Measurements from ENCODE around the gene DNMT3A.
"Not testable (repeated sequence)": the region's sequence is repeated elsewhere in the genome, so short reads cannot be mapped to it uniquely, and the experiment has no call there.

DNMT3A gene

DNA sequence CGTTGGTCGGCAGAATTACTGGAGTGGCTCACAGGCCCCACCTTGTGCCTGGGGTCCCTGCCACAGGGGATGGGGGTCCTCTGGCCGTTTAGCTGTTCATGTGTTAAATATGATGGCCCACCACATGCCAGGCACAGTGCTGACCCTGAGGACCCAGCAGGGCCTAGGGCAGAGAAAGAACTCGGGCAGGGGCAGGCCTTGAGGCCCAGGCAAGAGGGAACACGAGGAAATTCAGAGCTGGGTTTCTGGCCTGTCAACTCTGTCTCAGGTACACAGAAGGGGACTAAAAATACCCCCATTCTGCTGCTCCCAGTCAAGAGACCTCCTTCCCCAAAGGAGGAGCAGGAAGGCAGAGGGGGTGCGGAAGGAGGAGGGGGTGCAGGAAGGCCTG is 66.2 kb downstream of the DNMT3A start:
- H3K27me3 Mint-ChIP-seq (ENCODE audit: low read depth), result no peaks in the 10 kb centered on the region
- DNase-seq (ENCODE audit: low spot score), result no peak
- H3K4me3 Mint-ChIP-seq, result peak overlapping the region; percentile 34

DNA sequence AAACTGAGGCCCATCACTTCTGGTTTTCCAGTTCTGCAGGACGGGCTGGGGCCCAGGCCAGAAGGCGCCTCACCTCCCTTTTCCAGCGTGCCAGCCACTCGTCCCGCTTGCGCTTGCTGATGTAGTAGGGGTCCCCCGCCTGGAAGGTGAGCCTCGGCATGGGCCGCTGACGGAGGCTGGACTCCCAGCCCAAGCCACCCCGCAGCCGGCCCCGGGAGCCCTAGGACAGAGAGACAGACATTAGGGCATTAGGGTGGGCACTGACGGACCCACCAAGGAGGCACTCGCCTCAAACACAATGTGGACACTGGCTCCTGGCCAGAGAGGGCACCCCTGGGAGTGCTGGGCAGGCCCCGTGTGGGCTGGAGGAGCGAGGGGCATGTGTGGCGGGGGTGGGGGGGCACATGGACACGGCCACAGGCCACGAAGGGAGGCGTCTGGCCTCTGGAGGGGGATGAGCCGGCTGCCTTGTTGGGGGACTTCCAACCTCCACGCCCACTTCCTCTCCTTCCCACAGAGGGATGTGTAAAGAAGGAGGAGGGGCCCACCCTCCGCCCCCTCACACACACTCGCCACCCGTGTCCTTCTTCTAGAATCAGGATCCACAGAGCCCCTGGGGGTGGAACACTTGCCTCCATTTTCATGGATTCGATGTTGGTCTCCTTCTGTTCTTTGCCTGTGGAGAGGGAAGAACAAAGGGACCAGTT is 66.7 kb downstream of the DNMT3A start:
- peaks cover 50% of the 10 kb centered on the region for H3K4me1 Mint-ChIP-seq (ENCODE audit: low read depth)
- H3K27ac Mint-ChIP-seq, result peak overlapping the region; percentile 84
- H3K27me3 Mint-ChIP-seq (ENCODE audit: low read depth), result no peaks in the 10 kb centered on the region
- peak; percentile 37 for DNase-seq (ENCODE audit: low spot score)
- H3K36me3 Mint-ChIP-seq (ENCODE audit: low read depth), result peaks cover 39% of the 10 kb centered on the region
- peak overlapping the region; percentile 34 for H3K4me3 Mint-ChIP-seq
- H3K9me3 Mint-ChIP-seq, result no peaks in the 10 kb centered on the region

More for the DNA sequence above, 66.2 kb downstream of the DNMT3A start:
- Mint-ChIP-seq H3K4me1 (ENCODE audit: low read depth) (peaks cover 54% of the 10 kb centered on the region), H3K36me3 (ENCODE audit: low read depth) (peaks cover 37% of the 10 kb centered on the region), H3K9me3 (no peaks in the 10 kb centered on the region), H3K27ac (peak overlapping the region; percentile 84)

DNA sequence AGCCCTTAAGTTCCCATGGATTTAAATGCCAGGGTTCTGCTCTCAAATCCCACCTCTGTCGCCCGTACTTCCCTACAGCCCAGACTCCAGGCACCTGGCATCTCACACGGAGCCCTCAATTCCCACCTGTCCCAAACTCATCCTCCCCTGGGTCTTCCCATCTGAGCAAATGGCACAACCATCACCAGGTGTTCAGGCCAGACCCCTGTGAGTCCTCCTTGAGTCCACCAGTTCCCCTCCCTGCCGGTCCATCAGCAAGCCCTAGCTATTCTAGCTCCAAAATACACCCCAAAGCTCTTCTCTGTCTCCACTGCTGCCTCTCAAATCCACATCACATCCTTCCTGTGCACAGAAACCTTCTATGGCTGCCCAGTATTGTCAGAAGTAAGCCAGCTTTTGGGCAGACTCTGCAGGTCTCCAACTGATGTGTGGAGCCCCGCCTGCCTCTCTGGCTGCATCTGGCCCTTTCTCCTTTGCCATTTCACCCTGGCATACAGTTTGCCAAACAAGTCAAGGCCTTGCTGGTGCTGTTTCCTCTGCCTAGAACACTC is 67.7 kb downstream of the DNMT3A start:
- Mint-ChIP-seq H3K9me3 (no peaks in the 10 kb centered on the region), H3K4me3 (peak overlapping the region; percentile 68), H3K36me3 (ENCODE audit: low read depth) (peaks cover 42% of the 10 kb centered on the region), H3K4me1 (ENCODE audit: low read depth) (peaks cover 40% of the 10 kb centered on the region), H3K27ac (peak overlapping the region; percentile 90), H3K27me3 (ENCODE audit: low read depth) (no peaks in the 10 kb centered on the region)
- no peak for DNase-seq (ENCODE audit: low spot score)

DNA sequence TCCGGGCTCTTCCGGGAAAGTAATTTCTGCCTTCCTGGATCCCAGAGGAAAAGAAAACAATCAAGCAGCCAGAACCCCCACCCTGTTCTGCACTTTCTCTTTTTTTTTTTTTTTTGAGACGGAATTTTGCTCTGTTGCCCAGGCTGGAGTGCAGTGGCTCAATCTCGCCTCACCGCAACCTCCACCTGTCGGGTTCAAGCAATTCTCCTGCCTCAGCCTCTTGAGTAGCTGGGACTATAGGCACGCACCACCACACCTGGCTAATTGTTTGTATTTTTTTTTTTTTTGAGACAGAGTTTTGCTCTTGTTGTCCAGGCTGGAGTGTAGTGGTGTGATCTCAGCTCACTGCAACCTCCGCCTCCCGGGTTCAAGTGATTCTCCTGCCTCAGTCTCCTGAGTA is 69.0 kb downstream of the DNMT3A start:
- not testable (repeated sequence) for DNase-seq (ENCODE audit: low spot score); H3K27ac Mint-ChIP-seq; H3K27me3 Mint-ChIP-seq (ENCODE audit: low read depth); H3K9me3 Mint-ChIP-seq; H3K4me3 Mint-ChIP-seq
- Mint-ChIP-seq H3K4me1 (ENCODE audit: low read depth) (peaks cover 29% of the 10 kb centered on the region), H3K36me3 (ENCODE audit: low read depth) (peaks cover 45% of the 10 kb centered on the region)

DNA sequence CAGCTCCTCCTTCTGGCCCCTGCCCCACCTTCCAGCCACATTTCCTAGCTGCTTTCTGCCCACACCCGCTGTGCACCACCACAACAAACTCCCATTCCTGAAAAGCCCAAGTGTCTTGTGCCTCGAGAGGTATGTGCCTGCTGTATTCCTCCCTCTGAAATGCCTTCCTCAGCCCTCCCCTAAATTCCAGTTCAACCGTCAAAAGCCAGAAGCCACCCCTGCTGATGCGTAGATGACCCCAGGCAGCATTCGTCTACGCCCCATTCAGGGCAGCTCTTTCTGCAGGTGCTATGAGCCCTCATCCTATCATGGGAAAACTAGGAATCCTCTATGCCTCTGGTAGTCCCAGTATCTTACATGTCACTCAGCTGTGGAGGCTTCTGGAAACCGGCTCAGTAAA is 71.7 kb downstream of the DNMT3A start:
- Mint-ChIP-seq H3K27ac (no peak overlapping the region), H3K27me3 (ENCODE audit: low read depth) (no peaks in the 10 kb centered on the region), H3K4me1 (ENCODE audit: low read depth) (peaks cover 17% of the 10 kb centered on the region), H3K4me3 (no peak overlapping the region), H3K9me3 (no peaks in the 10 kb centered on the region), H3K36me3 (ENCODE audit: low read depth) (peaks cover 48% of the 10 kb centered on the region)
- no peak for DNase-seq (ENCODE audit: low spot score)

DNA sequence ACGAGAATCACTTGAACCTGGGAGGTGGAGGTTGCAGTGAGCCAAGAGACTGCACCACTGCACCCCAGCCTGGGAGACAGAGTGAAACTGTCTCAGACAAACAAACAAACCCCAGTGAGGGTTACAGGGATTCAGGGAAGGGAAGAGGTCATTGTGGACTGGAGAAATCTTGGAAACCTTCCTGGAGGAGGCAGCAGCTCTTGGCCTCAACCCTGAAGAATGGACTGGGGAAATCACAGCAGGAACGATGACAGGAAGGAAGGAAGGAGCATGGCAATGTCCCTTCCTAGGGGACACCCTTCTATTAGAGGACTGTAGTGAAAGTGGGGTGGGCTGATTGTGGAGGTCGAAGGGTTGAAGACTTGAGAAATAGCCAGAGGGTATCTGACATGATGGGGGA is 72.5 kb downstream of the DNMT3A start:
- H3K9me3 Mint-ChIP-seq, result no peaks in the 10 kb centered on the region
- H3K36me3 Mint-ChIP-seq (ENCODE audit: low read depth), result peaks cover 44% of the 10 kb centered on the region
- H3K27ac Mint-ChIP-seq, result no peak overlapping the region
- no peak overlapping the region for H3K4me3 Mint-ChIP-seq
- no peak for DNase-seq (ENCODE audit: low spot score)
- no peaks in the 10 kb centered on the region for H3K27me3 Mint-ChIP-seq (ENCODE audit: low read depth)
- peaks cover 13% of the 10 kb centered on the region for H3K4me1 Mint-ChIP-seq (ENCODE audit: low read depth)

DNA sequence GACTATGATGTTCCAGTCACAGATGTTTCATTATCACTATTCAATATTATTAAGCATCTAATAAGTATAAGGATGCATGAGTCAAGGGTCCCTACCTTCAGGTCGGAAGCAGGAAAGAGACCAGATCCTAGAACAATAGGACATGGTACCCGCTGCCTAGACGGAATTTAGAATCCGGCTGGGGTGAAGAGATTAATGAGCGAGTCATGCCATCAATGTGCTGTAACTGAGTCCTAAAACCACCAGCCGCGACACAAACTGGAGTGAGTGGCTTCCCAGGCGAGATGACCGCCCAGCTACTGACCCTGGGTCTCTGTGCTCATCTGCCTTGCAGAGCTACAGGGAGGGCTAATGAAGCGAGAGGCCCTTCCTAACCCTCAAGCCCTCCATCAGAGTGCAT is 73.6 kb downstream of the DNMT3A start:
- Mint-ChIP-seq H3K36me3 (ENCODE audit: low read depth) (peaks cover 33% of the 10 kb centered on the region), H3K4me1 (ENCODE audit: low read depth) (peaks cover 2% of the 10 kb centered on the region), H3K27me3 (ENCODE audit: low read depth) (no peaks in the 10 kb centered on the region), H3K4me3 (no peak overlapping the region), H3K27ac (no peak overlapping the region), H3K9me3 (no peaks in the 10 kb centered on the region)
- no peak for DNase-seq (ENCODE audit: low spot score)

DNA sequence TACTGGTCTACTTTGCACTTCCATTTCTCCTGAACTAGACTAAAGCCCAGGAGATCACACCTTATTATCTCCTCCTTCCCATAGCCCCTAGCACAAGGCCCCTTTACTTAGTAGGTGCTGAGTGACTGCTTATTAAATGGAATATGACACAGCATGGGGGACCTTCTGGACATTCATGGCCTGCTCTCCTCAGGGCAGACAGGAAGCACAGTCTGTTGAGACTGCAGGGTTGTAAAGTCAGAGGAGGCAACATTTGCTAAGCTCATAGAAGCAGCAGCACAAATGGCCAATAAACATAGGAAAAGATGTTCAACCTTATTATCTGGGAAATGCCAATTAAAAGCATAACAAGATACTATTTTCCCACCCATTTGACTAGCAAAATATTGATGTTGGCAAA is 75.3 kb downstream of the DNMT3A start:
- H3K27ac Mint-ChIP-seq, result peak overlapping the region; percentile 21
- no peak for DNase-seq (ENCODE audit: low spot score)
- no peak overlapping the region for H3K4me3 Mint-ChIP-seq
- H3K36me3 Mint-ChIP-seq (ENCODE audit: low read depth), result peaks cover 32% of the 10 kb centered on the region
- H3K4me1 Mint-ChIP-seq (ENCODE audit: low read depth), result peaks cover 2% of the 10 kb centered on the region
- H3K27me3 Mint-ChIP-seq (ENCODE audit: low read depth), result no peaks in the 10 kb centered on the region
- no peaks in the 10 kb centered on the region for H3K9me3 Mint-ChIP-seq

DNA sequence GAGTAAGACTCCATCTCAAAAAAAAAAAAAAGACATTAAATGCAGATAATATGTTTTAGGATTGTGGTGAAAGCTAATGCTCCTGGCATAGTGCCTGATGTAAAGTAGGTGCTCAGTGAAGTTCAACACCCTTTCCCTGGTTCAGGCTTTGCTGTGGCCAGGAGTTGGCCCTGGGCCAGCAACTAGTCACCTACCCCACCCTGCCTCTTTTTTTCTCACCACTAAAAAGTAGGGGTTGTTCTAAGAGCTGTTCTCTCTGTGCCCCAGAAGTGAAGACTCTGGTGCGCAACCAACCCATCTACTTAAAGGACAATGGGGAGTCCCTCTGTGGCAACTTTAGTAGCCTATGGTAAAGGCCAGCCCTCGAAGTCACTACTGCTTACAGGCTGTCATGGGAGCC is 75.9 kb downstream of the DNMT3A start:
- Mint-ChIP-seq H3K9me3 (no peaks in the 10 kb centered on the region), H3K4me3 (no peak overlapping the region), H3K36me3 (ENCODE audit: low read depth) (peaks cover 29% of the 10 kb centered on the region), H3K27me3 (ENCODE audit: low read depth) (no peaks in the 10 kb centered on the region), H3K27ac (no peak overlapping the region), H3K4me1 (ENCODE audit: low read depth) (peaks cover 2% of the 10 kb centered on the region)
- no peak for DNase-seq (ENCODE audit: low spot score)

DNA sequence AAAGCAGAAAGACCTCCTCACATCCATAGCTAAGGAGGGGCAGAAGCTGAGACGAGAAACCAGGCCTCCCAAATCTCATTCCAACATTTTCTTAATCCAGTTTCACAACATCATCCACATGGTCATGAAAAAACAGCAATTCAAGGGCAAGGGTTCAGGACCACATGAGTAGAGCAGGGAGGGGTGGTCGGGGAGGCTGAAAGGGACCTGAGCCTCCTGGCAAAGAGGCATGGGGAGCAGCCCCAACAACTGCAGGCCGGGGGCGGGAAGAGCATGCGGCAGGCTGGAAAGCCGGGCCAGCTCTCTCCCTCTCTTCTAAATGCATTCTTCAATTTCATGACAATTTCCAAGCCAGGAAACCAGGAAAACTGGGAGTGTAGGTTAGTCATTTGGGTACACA is 76.7 kb downstream of the DNMT3A start:
- H3K9me3 Mint-ChIP-seq, result no peaks in the 10 kb centered on the region
- H3K4me3 Mint-ChIP-seq, result no peak overlapping the region
- H3K27me3 Mint-ChIP-seq (ENCODE audit: low read depth), result no peaks in the 10 kb centered on the region
- peaks cover 2% of the 10 kb centered on the region for H3K4me1 Mint-ChIP-seq (ENCODE audit: low read depth)
- H3K27ac Mint-ChIP-seq, result no peak overlapping the region
- H3K36me3 Mint-ChIP-seq (ENCODE audit: low read depth), result peaks cover 27% of the 10 kb centered on the region
- no peak for DNase-seq (ENCODE audit: low spot score)

DNA sequence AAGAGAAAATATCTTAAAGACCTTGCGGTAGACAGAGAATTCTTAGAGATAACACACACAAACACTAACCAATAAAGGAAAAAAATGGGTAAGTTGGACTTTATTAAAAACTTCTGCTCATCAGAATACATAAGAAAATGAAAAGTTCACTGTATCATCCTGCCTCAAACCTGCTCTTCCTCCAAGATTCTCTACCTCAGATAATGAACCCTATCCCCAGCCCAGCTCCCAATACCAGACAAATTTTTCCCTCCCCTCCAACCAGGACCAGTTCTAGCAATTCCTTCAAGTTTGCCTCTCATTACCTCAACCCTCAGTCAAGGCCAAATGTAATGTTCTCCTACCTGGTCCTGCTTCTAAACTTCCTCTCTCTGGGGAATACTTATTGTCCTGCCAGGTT is 79.4 kb downstream of the DNMT3A start:
- Mint-ChIP-seq H3K27ac (no peak overlapping the region), H3K27me3 (ENCODE audit: low read depth) (no peaks in the 10 kb centered on the region), H3K9me3 (no peaks in the 10 kb centered on the region), H3K4me3 (no peak overlapping the region), H3K4me1 (ENCODE audit: low read depth) (peaks cover 2% of the 10 kb centered on the region), H3K36me3 (ENCODE audit: low read depth) (peaks cover 19% of the 10 kb centered on the region)
- no peak for DNase-seq (ENCODE audit: low spot score)

DNA sequence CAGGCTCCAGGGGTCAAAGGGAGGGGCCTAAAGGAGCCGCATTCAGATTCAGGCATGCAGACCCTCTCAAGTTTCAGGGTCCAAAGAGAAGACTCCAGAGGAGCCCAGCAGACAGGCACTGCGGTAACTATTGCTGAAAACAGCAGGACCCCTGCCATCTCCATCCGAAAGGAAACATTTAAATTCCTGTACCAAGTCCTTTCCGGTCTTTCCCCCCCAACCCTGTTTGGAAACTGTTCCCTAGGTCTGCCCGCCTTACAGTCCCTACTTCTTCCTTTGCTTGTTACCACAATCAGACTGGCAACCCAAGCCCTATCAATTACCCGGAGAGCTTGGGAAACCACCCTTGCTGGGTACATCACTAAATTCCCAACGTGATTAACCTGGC is 82.0 kb downstream of the DNMT3A start:
- peaks cover 22% of the 10 kb centered on the region for H3K36me3 Mint-ChIP-seq (ENCODE audit: low read depth)
- H3K27ac Mint-ChIP-seq, result no peak overlapping the region
- no peaks in the 10 kb centered on the region for H3K4me1 Mint-ChIP-seq (ENCODE audit: low read depth)
- no peak overlapping the region for H3K4me3 Mint-ChIP-seq
- no peak for DNase-seq (ENCODE audit: low spot score)
- no peaks in the 10 kb centered on the region for H3K27me3 Mint-ChIP-seq (ENCODE audit: low read depth)
- no peaks in the 10 kb centered on the region for H3K9me3 Mint-ChIP-seq

DNA sequence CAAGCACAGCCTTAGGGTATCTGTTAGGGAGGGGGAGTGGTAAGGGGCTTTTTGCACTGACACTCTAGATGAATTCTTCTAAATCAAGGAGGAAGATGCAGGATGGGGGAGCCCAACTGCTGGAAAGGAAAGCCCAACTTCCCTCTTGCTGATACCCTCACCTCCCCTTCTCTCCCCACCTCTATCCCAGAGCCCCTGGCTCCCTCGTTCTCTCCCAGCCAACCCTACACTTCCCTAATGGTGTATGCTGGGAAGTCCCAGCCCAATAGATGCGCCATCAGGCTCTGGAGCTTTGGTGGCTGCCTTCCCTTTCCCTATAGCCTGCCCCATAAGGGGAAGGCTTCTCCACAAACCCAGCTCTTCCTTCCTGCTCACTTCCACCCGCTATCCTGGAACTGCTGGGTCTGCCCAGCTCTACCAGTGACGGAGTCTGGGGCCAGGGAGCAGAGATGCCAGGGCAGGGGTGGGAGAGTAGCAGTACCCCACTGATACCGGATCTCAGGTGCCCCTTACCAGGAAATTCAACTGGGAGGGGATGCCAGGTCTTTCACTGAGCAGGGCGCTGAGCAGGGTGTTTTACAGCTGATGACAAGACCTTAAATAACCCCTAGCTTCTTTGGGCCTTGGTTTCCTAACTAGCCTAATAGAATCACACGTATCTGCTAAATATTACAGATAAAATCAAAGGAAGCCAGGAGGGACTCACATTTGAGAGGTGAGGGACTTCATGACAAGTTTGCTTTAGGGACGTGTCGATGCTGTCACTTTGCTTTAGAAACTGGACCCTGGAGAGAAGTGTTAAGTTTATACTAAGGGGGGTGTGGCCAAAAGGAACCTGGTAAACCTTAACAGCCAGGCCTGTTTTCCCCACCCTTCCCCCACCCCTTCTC is 82.6 kb downstream of the DNMT3A start:
- Mint-ChIP-seq H3K9me3 (no peaks in the 10 kb centered on the region), H3K27me3 (ENCODE audit: low read depth) (no peaks in the 10 kb centered on the region), H3K4me1 (ENCODE audit: low read depth) (no peaks in the 10 kb centered on the region), H3K27ac (no peak overlapping the region), H3K36me3 (ENCODE audit: low read depth) (peaks cover 29% of the 10 kb centered on the region), H3K4me3 (no peak overlapping the region)
- no peak for DNase-seq (ENCODE audit: low spot score)
